Measurements from ENCODE around the gene GABBR2.
"Not testable (repeated sequence)": the region's sequence is repeated elsewhere in the genome, so short reads cannot be mapped to it uniquely, and the experiment has no call there.

The GABBR2 gene

DNA sequence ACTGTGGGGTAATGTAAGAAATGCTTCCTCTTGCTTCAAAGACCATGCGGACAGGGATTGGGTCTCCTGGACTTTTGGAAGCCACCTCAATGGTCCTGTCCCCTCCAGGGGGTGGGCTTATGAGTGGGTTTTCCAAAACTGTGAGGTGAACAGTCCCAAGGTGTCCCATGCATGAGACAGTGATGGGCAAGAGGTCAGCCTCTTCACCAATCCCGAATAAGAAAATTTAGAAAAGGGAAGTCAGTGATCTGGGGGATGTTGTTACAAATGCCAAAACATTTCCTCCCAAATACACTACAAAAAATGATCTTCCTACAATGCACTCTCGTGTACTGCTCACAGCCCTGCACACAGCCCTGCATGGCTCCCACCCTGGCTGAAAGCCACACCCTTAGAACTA, 237.6 kb downstream of the GABBR2 start:
- no peak overlapping the region for H3K27ac ChIP-seq

DNA sequence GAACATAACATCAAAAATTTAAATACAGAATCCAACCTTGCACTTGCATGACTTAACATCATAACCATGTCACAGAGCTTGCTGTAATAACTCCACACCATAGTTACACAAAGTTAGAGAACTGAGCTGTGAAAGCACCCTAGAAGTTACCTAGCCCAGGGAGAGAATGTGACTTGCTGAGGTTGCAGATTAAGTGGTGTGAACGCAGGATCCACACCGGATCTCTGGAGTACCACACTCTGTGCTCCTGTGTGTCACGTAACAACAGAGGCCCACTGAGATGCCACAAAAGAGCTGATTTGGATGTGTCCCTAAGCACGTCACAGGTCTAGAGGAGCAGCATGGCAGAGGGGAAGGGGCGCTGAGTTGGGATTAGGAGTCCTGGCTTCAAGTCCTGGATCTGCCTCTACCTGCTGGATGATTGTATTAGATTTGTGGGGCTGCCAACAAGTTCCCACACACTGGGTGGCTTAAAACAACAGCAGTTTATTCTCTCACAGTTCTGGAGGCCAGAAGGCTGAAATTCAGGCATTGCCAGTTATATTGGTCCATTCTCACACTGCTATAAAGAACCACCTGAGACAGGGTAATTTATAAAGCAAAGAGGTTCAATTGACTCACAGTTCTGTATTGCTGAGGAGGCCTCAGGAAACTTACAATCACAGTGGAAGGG, 240.0 kb downstream of the GABBR2 start:
- H3K27ac ChIP-seq: no peak overlapping the region
- no peak for TF ChIP-seq ZFX (IDR thresholded peaks at IDR 0.05)
- TF ChIP-seq, protein P1, sequence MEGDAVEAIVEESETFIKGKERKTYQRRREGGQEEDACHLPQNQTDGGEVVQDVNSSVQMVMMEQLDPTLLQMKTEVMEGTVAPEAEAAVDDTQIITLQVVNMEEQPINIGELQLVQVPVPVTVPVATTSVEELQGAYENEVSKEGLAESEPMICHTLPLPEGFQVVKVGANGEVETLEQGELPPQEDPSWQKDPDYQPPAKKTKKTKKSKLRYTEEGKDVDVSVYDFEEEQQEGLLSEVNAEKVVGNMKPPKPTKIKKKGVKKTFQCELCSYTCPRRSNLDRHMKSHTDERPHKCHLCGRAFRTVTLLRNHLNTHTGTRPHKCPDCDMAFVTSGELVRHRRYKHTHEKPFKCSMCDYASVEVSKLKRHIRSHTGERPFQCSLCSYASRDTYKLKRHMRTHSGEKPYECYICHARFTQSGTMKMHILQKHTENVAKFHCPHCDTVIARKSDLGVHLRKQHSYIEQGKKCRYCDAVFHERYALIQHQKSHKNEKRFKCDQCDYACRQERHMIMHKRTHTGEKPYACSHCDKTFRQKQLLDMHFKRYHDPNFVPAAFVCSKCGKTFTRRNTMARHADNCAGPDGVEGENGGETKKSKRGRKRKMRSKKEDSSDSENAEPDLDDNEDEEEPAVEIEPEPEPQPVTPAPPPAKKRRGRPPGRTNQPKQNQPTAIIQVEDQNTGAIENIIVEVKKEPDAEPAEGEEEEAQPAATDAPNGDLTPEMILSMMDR (conservative IDR thresholded peaks at IDR 0.05): no peak

More for the DNA sequence above, 237.6 kb downstream of the GABBR2 start:
- no peak for TF ChIP-seq ZFX (IDR thresholded peaks at IDR 0.05)
- TF ChIP-seq, protein P1 (conservative IDR thresholded peaks at IDR 0.05): no peak

DNA sequence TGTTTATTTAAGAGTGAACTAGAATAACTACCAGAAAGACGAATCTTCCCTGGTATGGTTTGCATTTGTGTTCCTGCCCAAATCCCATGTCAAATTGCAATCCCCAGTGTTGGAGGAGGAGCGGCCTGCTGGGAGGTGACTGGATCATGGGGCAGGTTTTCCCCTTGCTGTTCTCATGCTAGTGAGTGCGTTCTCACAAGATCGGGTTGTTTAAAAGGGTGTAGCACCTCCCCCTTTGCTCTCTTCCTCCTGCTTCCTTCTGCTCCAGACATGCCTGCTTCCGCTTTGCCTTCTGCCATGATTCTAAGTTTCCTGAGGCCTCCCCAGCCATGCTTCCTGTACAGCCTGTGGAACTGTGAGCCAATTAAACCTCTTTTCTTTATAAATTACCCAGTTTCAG, 242.9 kb downstream of the GABBR2 start:
- TF ChIP-seq, protein P1 (conservative IDR thresholded peaks at IDR 0.05): no peak
- TF ChIP-seq ZFX (IDR thresholded peaks at IDR 0.05): no peak
- H3K27ac ChIP-seq: no peak overlapping the region

DNA sequence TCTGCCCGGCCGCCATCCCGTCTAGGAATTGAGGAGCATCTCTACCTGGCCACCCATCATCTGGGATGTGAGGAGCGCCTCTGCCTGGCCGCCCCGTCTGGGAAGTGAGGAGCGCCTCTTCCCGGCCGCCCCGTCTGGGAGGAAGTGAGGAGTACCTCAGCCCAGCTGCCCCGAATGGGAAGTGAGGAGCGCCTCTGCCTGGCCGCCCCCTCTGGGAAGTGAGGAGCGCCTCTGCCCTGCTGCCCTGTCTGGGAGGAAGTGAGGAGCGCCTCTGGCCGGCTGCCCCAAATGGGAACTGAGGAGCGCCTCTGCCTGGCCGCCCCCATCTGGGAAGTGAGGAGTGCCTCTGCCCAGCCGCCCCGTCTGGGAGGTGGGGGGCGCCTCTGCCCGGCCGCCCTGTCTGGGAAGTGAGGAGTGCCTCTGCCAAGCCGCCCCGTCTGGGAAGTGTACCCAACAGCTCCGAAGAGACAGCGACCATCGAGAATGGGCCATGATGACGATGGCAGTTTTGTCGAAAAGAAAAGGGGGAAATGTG, 244.5 kb downstream of the GABBR2 start:
- not testable (repeated sequence) for H3K27ac ChIP-seq

DNA sequence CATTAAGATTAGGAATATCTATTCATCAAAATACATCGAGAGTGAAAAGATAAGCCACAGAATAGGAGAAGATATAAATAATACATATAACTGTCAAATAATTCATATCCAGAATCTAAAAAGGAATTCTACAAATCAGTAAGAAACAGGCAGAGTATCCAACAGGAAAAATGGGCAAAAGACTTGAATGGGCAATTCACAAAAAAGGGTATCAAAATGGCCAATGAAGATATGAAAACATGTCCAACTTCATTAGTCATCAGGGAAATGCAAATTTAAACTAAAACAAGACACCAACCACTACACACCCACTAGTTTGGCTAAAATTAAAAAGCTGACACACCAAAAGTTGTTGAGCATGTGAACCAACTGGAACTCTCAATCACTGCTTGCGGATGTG, 246.4 kb downstream of the GABBR2 start:
- H3K27ac ChIP-seq: no peak overlapping the region
- TF ChIP-seq ZFX (IDR thresholded peaks at IDR 0.05): no peak
- TF ChIP-seq, protein P1 (conservative IDR thresholded peaks at IDR 0.05): no peak

DNA sequence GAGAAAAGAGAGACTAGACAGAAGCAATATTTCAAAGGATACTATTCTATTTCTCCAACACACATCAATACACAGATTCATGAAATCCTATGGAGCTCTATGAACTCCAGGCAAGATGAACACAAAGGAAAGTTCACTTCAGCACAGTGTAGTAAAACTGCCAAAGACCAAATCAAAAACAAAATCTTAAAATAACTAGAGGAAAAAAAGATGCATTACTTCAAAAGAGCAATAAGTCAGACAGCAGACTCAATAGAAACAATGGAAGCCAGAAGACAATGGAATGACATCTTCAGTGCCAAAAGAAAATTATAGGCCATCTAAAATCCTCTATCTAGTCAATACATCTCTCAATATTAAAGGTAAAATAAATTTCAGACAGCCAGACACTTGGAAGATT, 248.0 kb downstream of the GABBR2 start:
- H3K27ac ChIP-seq: no peak overlapping the region
- no peak for TF ChIP-seq ZFX (IDR thresholded peaks at IDR 0.05)
- TF ChIP-seq, protein P1 (conservative IDR thresholded peaks at IDR 0.05): no peak

DNA sequence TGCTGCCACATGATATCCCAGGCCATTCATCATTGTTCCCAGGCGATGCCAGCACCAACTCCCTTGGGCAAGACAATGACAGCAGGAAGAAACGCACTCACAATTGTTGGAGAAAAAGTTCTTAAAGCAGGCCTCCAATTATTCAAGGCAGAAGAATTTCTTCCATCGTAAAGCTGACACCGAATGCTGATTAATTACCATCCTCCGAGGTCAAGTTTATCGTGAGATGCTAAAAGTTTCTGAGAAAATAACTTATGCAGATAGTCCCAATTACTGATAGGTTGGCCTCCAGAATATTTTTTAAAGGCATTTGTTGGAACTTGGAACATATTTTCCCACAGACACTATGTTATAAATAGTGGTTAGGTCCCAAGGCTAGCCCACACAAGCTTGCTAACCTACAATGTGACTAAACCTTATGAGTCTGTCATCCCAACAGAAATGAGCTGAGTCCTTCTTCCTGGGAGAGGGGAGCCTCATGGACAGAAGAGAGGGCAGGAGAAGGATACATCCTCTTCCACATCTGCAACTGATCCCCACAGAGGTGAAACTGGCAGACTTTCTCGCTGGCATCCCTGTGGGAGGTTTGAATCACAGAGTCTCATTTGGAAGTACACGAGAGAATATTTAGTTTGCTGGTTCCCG, 250.9 kb downstream of the GABBR2 start:
- H3K27ac ChIP-seq: no peak overlapping the region
- TF ChIP-seq ZFX (IDR thresholded peaks at IDR 0.05): no peak
- TF ChIP-seq, protein P1 (conservative IDR thresholded peaks at IDR 0.05): no peak
